Ovary (tissue), 9 donors: Measurements from ENCODE around the gene PTGER2. TPM values are rescaled to one million over a fixed set of nuclear protein-coding genes. Genes with fewer than 3 reads are reported as not detected.

Experiments
- DNase-seq, 5 donors: peaks; one replicate each; pipeline ENCODE4 v3.0.0-alpha.2; 2019 to 2020
- H3K27ac ChIP-seq, 2 donors: fragments of 200-600 bp; one replicate each; pipeline versions ENCODE4 v1.5.1 to v1.8.0; 2019 to 2022
- H3K27me3 ChIP-seq: fragments of 200-600 bp; one replicate; pipeline ENCODE4 v1.8.0; 2022
- H3K36me3 ChIP-seq: fragments of 200-600 bp; sonication (generic); one replicate; pipeline ENCODE4 v1.5.1; 2019
- H3K4me1 ChIP-seq: one replicate; pipeline ENCODE4 v1.8.1; 2013; ENCODE audit warnings: mild to moderate bottlenecking, moderate library complexity; ENCODE audit not compliant: insufficient read depth
- H3K4me3 ChIP-seq: fragments of 200-600 bp; sonication (generic); one replicate; pipeline ENCODE4 v1.5.1; 2017
- H3K9me3 ChIP-seq, 2 donors: fragments of 200-600 bp in 1 of 2; sonication (generic) in 1 of 2; one replicate each; pipeline versions ENCODE4 v1.5.1 to v1.8.1; 2013 to 2019; ENCODE audit warnings: mild to moderate bottlenecking in 1 of 2, moderate library complexity in 1 of 2
- EP300 ChIP-seq: sonication (generic); formaldehyde crosslinking; IDR thresholded peaks from one replicate; pipeline ENCODE4 v1.6.1; 2017; ENCODE audit warnings: antibody characterized with exemption
- POLR2A ChIP-seq: fragments of 450-650 bp; IDR thresholded peaks from one replicate; pipeline ENCODE4 v1.6.1; 2017; ENCODE audit warnings: antibody characterized with exemption, mild to moderate bottlenecking, moderate library complexity
- WGBS, 3 donors: extraction: QIAGEN DNeasy Blood & Tissue Kit in 1 of 3; methylation state at CpG; one replicate each; pipeline versions ENCODE4 v1.1.5 to v1.1.7; 2013 to 2017; 5-methylcytosine and 5-hydroxymethylcytosine counted together
- intact Hi-C, 4 donors: fragments of 100-400 bp; cut with DNase I; formaldehyde crosslinking; loops; one replicate each; pipeline versions ENCODE4 v1.11.0 to v1.15.1; 2022 to 2023
- polyA plus RNA-seq, 2 donors: library from polyadenylated mRNA; stranded (reverse); fragments of 200-250 nt in 1 of 2; fragments of 350-450 nt in 1 of 2; fragmentation: Illumina TruSeq in 1 of 2; extraction: RNeasy Lipid Tissue Mini Kit (QIAGEN cat#74804) in 1 of 2; gene quantifications; one replicate each; pipeline ENCODE4 v1.2.3, GENCODE V29; 2013 to 2014
- total RNA-seq, 7 donors: library from RNA; depleted of rRNA in 2 of 7; stranded (reverse); fragments of >200 nt in 2 of 7; fragmentation: NEBNext Ultra II Directional in 3 of 7; extraction: Animal tissue kit (Norgen Biotek cat#: 25700) in 3 of 7; gene quantifications; one replicate each; pipeline versions ENCODE4 v1.1.0 to v1.2.4, GENCODE V29; 2016 to 2023
- TF ChIP-seq, protein P1 (sequence below), 3 donors: fragments of 450-650 bp in 2 of 3; fragments of 200-600 bp in 1 of 3; IDR thresholded peaks; one replicate each; pipeline versions ENCODE4 v1.5.1 to v1.8.0; 2016 to 2022; ENCODE audit warnings: antibody characterized with exemption in 3 of 3, mild to moderate bottlenecking in 1 of 3
- donor health status: DM: no; HTN: no; CAD: no; lungs with moderate emphysema.
- donor health status: DM: no; HTN: no; CAD: no.
- donor health status: Bipolar disorder and iron deficiency.
- donor health status: DM: yes; HTN: yes; CAD: no.
- donor health status: DM: no; HTN: no; CAD: no.
- donor health status: DM: yes; HTN: yes; CAD: no.

The PTGER2 gene
- total and polyA plus RNA-seq, 9 donors = 0.86 to 15.6 (median 6.4) TPM

- H3K27me3 ChIP-seq = no peaks in the 10 kb centered on the region
- H3K36me3 ChIP-seq = no peaks in the 10 kb centered on the region
- no peaks in the 10 kb centered on the region for H3K9me3 ChIP-seq
- H3K4me3 ChIP-seq = no peak overlapping the region
- no peak overlapping the region for H3K27ac ChIP-seq
- H3K4me1 ChIP-seq = peaks cover 7% of the 10 kb centered on the region
- intact Hi-C loops = no loop called here
- TF ChIP-seq POLR2A (no peak), EP300 (no peak)
- TF ChIP-seq, protein P1, sequence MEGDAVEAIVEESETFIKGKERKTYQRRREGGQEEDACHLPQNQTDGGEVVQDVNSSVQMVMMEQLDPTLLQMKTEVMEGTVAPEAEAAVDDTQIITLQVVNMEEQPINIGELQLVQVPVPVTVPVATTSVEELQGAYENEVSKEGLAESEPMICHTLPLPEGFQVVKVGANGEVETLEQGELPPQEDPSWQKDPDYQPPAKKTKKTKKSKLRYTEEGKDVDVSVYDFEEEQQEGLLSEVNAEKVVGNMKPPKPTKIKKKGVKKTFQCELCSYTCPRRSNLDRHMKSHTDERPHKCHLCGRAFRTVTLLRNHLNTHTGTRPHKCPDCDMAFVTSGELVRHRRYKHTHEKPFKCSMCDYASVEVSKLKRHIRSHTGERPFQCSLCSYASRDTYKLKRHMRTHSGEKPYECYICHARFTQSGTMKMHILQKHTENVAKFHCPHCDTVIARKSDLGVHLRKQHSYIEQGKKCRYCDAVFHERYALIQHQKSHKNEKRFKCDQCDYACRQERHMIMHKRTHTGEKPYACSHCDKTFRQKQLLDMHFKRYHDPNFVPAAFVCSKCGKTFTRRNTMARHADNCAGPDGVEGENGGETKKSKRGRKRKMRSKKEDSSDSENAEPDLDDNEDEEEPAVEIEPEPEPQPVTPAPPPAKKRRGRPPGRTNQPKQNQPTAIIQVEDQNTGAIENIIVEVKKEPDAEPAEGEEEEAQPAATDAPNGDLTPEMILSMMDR (IDR thresholded peaks at IDR 0.05) = no peak
- WGBS, 3 donors = 29 to 43% (median 31%) methylated on average over 5 of the region's 5 CpGs
- no peak for DNase-seq
Observed at GRCh38 chr14:52333108-52333507, 19.0 kb downstream of the PTGER2 start.

GRCh38 chr14:52333823-52334657 lies 19.9 kb downstream of the PTGER2 start:
- TF ChIP-seq, protein P1 (IDR thresholded peaks at IDR 0.05) = no peak
- no peak for TF ChIP-seq POLR2A
- TF ChIP-seq EP300 = no peak

DNA sequence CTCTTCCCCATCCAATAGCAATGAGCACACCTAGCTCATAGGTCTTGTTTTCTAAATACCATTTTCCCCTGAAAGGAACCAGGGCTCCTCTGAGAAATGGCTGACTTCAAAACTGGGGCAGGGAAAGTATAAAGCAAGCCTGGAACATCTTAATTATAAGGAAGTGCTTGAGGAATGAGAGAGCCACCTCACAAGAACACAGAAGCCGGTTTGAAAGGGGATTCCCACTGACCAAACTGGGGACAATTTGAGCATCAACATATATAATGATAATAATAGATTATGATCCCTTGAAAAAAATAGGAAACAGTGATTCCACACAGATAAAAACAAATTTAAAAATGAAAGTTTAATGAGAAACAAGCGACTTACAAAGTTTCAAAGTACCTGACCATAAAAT lies 22.1 kb downstream of the PTGER2 start:
- Histone ChIP-seq H3K4me1 (peaks cover 7% of the 10 kb centered on the region), H3K36me3 (no peaks in the 10 kb centered on the region), H3K27ac (no peak overlapping the region), H3K4me3 (no peak overlapping the region), H3K27me3 (no peaks in the 10 kb centered on the region), H3K9me3 (no peaks in the 10 kb centered on the region)
- 90 to 95% (median 91%) methylated on average over 2 of the region's 2 CpGs for WGBS, 3 donors
- TF ChIP-seq POLR2A (no peak), EP300 (no peak)
- TF ChIP-seq, protein P1 (IDR thresholded peaks at IDR 0.05) = no peak
- DNase-seq = no peak
- intact Hi-C loops = no loop called here

More at GRCh38 chr14:52333823-52334657, 19.9 kb downstream of the PTGER2 start:
- H3K4me1 ChIP-seq = peaks cover 7% of the 10 kb centered on the region
- intact Hi-C loops = no loop called here
- no peaks in the 10 kb centered on the region for H3K9me3 ChIP-seq
- H3K36me3 ChIP-seq = no peaks in the 10 kb centered on the region
- no peak overlapping the region for H3K4me3 ChIP-seq
- 75 to 78% (median 76%) methylated on average over 8 of the region's 8 CpGs for WGBS, 3 donors
- no peak overlapping the region for H3K27ac ChIP-seq
- H3K27me3 ChIP-seq = no peaks in the 10 kb centered on the region
- DNase-seq = peak in 1 of 5 donors; percentile 23

GRCh38 chr14:52338051-52338681 lies 24.1 kb downstream of the PTGER2 start:
- H3K27me3 ChIP-seq = no peaks in the 10 kb centered on the region
- no peaks in the 10 kb centered on the region for H3K9me3 ChIP-seq
- intact Hi-C loops = no loop called here
- 98 to 99% (median 98%) methylated on average over 1 of the region's 1 CpG for WGBS, 3 donors
- no peaks in the 10 kb centered on the region for H3K36me3 ChIP-seq
- no peak for DNase-seq
- peaks cover 2% of the 10 kb centered on the region for H3K4me1 ChIP-seq
- no peak overlapping the region for H3K4me3 ChIP-seq
- no peak for TF ChIP-seq POLR2A
- TF ChIP-seq EP300 = no peak
- TF ChIP-seq, protein P1 (IDR thresholded peaks at IDR 0.05) = no peak
- no peak overlapping the region for H3K27ac ChIP-seq
